B cell (primary cell): ENCODE results near the gene SENP5.

ENCODE experiments used
- EZH2 ChIP-seq: IDR thresholded peaks from 2 replicates; pipeline ENCODE4 v1.6.1; 2012; ENCODE audit warnings: borderline replicate concordance, low read depth, mild to moderate bottlenecking, moderate library complexity, low read length; ENCODE audit not compliant: insufficient read depth, poor library complexity, severe bottlenecking
- TF ChIP-seq, protein P1 (sequence below): fragments of 200-600 bp; IDR thresholded peaks from one replicate; pipeline ENCODE4 v1.8.0; 2022; ENCODE audit warnings: antibody characterized with exemption, mild to moderate bottlenecking

DNA sequence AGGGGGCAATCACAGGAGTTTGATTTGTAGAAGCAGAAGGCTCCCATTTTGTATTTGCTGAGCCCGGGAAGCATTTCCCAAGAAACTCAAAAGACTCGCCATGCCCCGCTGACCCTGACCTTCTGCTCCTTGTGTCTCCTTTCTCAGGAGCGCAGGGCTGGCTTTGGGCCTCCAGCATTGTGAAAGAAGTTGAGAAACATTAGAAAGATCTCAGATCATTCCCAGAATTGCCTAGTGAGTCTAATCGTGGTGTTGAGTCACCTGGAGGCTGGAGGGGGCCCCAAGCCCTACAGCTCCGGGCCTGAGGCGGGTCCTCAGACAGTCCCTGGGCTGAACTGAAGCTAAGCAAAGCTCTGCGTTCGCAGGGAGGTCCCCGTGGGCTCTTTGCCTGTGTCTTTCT, 111.8 kb downstream of the SENP5 start:
- no peak for TF ChIP-seq EZH2
- TF ChIP-seq, protein P1, sequence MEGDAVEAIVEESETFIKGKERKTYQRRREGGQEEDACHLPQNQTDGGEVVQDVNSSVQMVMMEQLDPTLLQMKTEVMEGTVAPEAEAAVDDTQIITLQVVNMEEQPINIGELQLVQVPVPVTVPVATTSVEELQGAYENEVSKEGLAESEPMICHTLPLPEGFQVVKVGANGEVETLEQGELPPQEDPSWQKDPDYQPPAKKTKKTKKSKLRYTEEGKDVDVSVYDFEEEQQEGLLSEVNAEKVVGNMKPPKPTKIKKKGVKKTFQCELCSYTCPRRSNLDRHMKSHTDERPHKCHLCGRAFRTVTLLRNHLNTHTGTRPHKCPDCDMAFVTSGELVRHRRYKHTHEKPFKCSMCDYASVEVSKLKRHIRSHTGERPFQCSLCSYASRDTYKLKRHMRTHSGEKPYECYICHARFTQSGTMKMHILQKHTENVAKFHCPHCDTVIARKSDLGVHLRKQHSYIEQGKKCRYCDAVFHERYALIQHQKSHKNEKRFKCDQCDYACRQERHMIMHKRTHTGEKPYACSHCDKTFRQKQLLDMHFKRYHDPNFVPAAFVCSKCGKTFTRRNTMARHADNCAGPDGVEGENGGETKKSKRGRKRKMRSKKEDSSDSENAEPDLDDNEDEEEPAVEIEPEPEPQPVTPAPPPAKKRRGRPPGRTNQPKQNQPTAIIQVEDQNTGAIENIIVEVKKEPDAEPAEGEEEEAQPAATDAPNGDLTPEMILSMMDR = no peak
